ENCODE results near the gene DENND5B.

Gene DENND5B

GRCh38 chr12:31369712-31370521 is 221.0 kb downstream of the DENND5B start:
- FAIRE-seq, result peak; percentile 99

GRCh38 chr12:31368666-31369361 is 222.1 kb downstream of the DENND5B start:
- FAIRE-seq, result peak; percentile 69

- no peak for FAIRE-seq
These were observed 224.8 kb downstream of the DENND5B start for GRCh38 chr12:31366104-31366621.

GRCh38 chr12:31363831-31364230 is 227.1 kb downstream of the DENND5B start:
- no peak for FAIRE-seq

GRCh38 chr12:31363416-31363809 is 227.5 kb downstream of the DENND5B start:
- FAIRE-seq, result no peak

- no peak for FAIRE-seq
These were observed 228.0 kb downstream of the DENND5B start for GRCh38 chr12:31362759-31363415.

GRCh38 chr12:31362115-31362758 is 228.7 kb downstream of the DENND5B start:
- FAIRE-seq, result no peak

GRCh38 chr12:31361730-31362114 is 229.2 kb downstream of the DENND5B start:
- no peak for FAIRE-seq

GRCh38 chr12:31355747-31356107 is 235.2 kb downstream of the DENND5B start:
- FAIRE-seq, result no peak

GRCh38 chr12:31353750-31354708 is 236.9 kb downstream of the DENND5B start:
- FAIRE-seq, result no peak

- no peak for FAIRE-seq
These were observed 244.7 kb downstream of the DENND5B start for GRCh38 chr12:31346267-31346666.

- no peak for FAIRE-seq
These were observed 247.8 kb downstream of the DENND5B start for GRCh38 chr12:31343139-31343538.

- FAIRE-seq, result no peak
These were observed 248.7 kb downstream of the DENND5B start for GRCh38 chr12:31342286-31342685.

- FAIRE-seq, result no peak
These were observed 250.9 kb downstream of the DENND5B start for GRCh38 chr12:31339831-31340622.

- no peak for FAIRE-seq
These were observed 253.0 kb downstream of the DENND5B start for GRCh38 chr12:31337952-31338351.
